ENCODE measurements around the gene SLC10A1. TPM values are rescaled to one million over a fixed set of nuclear protein-coding genes. Genes with fewer than 3 reads are reported as not detected.

The SLC10A1 gene
- total RNA-seq, 4 donors from 2014 or later = not detected

DNA sequence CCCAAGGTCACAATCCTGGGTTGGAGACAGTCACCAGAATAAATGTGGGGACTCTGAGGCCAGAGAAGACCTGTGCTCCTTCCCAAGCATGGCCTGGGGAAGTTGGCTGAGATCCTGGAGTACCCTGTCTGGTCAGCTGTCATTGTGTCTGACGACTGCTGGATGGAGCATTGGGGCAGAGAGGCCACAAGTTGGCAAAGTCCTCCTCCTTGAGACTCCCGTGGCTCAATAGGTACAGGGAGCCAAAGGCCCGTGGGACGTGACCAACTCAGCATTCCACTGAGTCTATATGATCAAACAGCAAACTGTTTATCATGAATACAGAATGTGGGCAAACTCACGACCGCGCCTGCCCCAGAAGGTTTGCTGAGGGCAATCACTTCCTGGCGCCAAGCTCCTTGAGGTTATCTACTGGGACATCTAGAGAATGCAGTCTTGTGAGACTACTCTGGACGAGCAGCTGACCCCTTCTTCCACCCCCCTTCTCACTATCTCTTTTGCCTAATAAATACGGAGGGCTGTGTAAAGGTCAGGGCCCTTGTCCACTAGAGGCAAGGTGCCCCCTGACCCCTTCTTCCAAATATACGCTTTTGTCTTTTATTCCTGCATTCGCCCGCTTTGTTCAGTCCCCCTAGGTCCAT lies 14.3 kb upstream of the SLC10A1 start:
- no peak for DNase-seq (ENCODE audit: low spot score in 2 of 2)
- TF ChIP-seq, protein P1, sequence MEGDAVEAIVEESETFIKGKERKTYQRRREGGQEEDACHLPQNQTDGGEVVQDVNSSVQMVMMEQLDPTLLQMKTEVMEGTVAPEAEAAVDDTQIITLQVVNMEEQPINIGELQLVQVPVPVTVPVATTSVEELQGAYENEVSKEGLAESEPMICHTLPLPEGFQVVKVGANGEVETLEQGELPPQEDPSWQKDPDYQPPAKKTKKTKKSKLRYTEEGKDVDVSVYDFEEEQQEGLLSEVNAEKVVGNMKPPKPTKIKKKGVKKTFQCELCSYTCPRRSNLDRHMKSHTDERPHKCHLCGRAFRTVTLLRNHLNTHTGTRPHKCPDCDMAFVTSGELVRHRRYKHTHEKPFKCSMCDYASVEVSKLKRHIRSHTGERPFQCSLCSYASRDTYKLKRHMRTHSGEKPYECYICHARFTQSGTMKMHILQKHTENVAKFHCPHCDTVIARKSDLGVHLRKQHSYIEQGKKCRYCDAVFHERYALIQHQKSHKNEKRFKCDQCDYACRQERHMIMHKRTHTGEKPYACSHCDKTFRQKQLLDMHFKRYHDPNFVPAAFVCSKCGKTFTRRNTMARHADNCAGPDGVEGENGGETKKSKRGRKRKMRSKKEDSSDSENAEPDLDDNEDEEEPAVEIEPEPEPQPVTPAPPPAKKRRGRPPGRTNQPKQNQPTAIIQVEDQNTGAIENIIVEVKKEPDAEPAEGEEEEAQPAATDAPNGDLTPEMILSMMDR (IDR thresholded peaks at IDR 0.05) = no peak
- 68 to 69% methylated on average over 13 of the region's 13 CpGs for WGBS, 2 donors

DNA sequence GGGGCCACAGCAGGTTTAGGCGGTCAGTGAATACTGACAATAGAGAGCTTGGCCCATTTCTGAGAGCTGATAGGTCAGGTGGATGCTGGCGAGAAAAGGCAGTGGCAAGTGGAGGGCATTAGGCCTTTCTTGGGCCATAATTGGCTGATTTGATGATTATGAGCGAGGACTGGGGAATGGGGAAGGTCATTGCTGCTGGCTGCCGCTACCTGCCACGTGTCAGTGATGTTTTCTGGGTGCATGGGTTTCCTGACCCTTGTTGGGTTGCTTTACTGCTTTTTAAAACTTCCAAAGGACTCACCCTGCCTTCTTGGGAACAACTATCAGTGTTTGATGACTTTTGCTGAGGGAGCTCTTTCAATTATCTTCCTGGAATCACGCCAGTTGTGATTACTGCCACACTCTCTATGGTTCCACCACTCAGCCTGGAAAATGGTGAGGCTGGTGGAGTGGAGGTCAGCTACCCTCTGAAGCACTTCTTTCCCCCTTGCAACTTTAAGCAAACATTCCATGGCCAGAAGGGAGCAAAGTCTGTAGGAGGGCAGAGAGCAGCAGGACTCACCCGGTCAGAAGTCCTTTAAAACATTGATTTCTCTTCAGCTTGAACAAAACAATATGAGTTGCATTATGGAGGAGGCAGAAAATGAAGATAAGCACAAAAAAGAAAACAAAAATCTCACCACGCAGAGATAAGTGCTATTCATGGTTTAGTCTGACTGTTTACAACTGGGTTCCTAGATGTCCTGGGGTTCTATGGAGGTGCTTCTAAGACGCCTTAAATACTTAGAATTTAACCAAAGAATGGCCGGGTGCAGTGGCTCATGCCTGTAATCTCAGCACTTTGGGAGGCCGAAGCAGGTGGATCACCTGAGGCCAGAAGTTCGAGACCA lies 12.1 kb upstream of the SLC10A1 start:
- TF ChIP-seq, protein P1 (IDR thresholded peaks at IDR 0.05) = no peak
- TF ChIP-seq POLR2A (IDR thresholded peaks at IDR 0.05) = no peak
- TF ChIP-seq EP300 (IDR thresholded peaks at IDR 0.05) = no peak
- H3K4me1 ChIP-seq = no peaks in the 10 kb centered on the region
- no peak for DNase-seq (ENCODE audit: low spot score in 2 of 2)
- 78 to 80% methylated on average over 12 of the region's 12 CpGs for WGBS, 2 donors
- H3K9me3 ChIP-seq = no peaks in the 10 kb centered on the region
- no peaks in the 10 kb centered on the region for H3K27me3 ChIP-seq
- H3K36me3 ChIP-seq = no peaks in the 10 kb centered on the region
- no peak overlapping the region for H3K4me3 ChIP-seq
- H3K27ac ChIP-seq = no peak overlapping the region

More for the DNA sequence above, 14.3 kb upstream of the SLC10A1 start:
- H3K9me3 ChIP-seq = no peaks in the 10 kb centered on the region
- H3K36me3 ChIP-seq = no peaks in the 10 kb centered on the region
- H3K27me3 ChIP-seq = peaks cover 0 to 3% of the 10 kb centered on the region in 2 donors
- H3K4me1 ChIP-seq = no peaks in the 10 kb centered on the region
- H3K27ac ChIP-seq = no peak overlapping the region
- H3K4me3 ChIP-seq = no peak overlapping the region

DNA sequence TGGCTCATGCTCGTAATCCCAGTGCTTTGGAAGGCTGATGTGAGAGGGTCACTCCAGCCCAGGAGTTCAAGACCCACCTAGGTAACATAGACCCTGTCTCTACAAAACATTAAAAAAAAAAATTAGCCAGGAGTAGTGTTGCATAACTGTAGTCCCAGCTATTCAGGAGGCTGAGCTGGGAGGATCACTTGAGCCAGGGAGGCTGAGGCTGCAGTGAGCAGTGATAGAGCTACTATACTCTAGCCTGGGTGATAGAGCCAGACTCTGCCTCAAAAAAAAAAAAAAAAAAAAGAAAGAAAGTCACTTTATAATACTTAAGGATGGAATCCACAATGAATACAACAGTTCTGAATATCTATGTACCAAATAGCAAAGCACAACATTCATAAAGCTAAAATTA lies 10.2 kb upstream of the SLC10A1 start:
- Histone ChIP-seq H3K27ac (no peak overlapping the region), H3K9me3 (no peaks in the 10 kb centered on the region), H3K4me1 (no peaks in the 10 kb centered on the region), H3K27me3 (no peaks in the 10 kb centered on the region), H3K36me3 (no peaks in the 10 kb centered on the region), H3K4me3 (no peak overlapping the region)
- TF ChIP-seq POLR2A (IDR thresholded peaks at IDR 0.05) = no peak
- TF ChIP-seq, protein P1 (IDR thresholded peaks at IDR 0.05) = no peak
- no peak for TF ChIP-seq EP300 (IDR thresholded peaks at IDR 0.05)
- no peak for DNase-seq (ENCODE audit: low spot score in 2 of 2)
- 79 to 87% methylated on average over 1 of the region's 1 CpG for WGBS, 2 donors

DNA sequence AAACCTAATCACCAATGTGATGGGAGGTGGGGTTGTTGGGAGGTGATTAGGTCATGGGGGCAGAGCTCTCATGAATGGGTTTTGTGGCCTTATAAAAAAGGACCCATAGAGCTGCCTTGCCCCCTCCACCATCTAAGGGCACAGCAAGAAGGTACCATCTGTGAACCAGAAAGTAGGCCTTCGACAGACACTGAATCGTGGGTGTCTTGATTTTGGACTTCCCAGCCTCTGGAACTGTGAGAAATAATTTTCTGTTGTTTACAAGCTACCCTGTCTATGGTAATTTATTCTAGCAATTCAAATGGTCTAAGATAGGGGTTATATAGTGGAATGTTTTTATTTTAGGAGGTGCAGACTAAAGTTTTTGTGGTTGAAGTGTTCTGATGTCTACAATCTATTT lies 7.9 kb upstream of the SLC10A1 start:
- H3K4me1 ChIP-seq = no peaks in the 10 kb centered on the region

More for the DNA sequence above, 7.9 kb upstream of the SLC10A1 start:
- H3K27ac ChIP-seq = no peak overlapping the region
- H3K9me3 ChIP-seq = peaks cover 0 to 6% (median 0%) of the 10 kb centered on the region in 4 donors
- DNase-seq (ENCODE audit: low spot score in 2 of 2) = no peak
- H3K36me3 ChIP-seq = no peaks in the 10 kb centered on the region
- no peak overlapping the region for H3K4me3 ChIP-seq
- WGBS, 2 donors = 77 to 82% methylated on average over 2 of the region's 2 CpGs
- no peaks in the 10 kb centered on the region for H3K27me3 ChIP-seq
- TF ChIP-seq, protein P1 (IDR thresholded peaks at IDR 0.05) = no peak
- TF ChIP-seq POLR2A (IDR thresholded peaks at IDR 0.05) = no peak
- TF ChIP-seq EP300 (IDR thresholded peaks at IDR 0.05) = no peak
